NCI-H2171 (cell line): ENCODE measurements around the gene BRD7.
A peak's percentile ranks its signal among the peaks of the same experiment; 100 is the strongest.
"Not testable (repeated sequence)": the region's sequence is repeated elsewhere in the genome, so short reads cannot be mapped to it uniquely, and the experiment has no call there.

Source experiments
- DNase-seq: peaks from one replicate; lab custom pipeline; 2025; lab: John Stamatoyannopoulos, UW

Gene BRD7

GRCh38 chr16:50354629-50355456 lies 13.9 kb downstream of the BRD7 start:
- no peak for DNase-seq

- no peak for DNase-seq
Observed at GRCh38 chr16:50354082-50354481, 14.7 kb downstream of the BRD7 start.

- no peak for DNase-seq
Observed at GRCh38 chr16:50351952-50352351, 16.8 kb downstream of the BRD7 start.

GRCh38 chr16:50351116-50351515 lies 17.7 kb downstream of the BRD7 start:
- no peak for DNase-seq

GRCh38 chr16:50345210-50345609 lies 23.6 kb downstream of the BRD7 start:
- not testable (repeated sequence) for DNase-seq

GRCh38 chr16:50343566-50343965 lies 25.2 kb downstream of the BRD7 start:
- not testable (repeated sequence) for DNase-seq

GRCh38 chr16:50340578-50340977 lies 28.2 kb downstream of the BRD7 start:
- no peak for DNase-seq

GRCh38 chr16:50338371-50339231 lies 30.2 kb downstream of the BRD7 start:
- no peak for DNase-seq

- DNase-seq, result no peak
Observed at GRCh38 chr16:50336884-50337283, 31.9 kb downstream of the BRD7 start.

- no peak for DNase-seq
Observed at GRCh38 chr16:50335196-50335958, 33.4 kb downstream of the BRD7 start.

GRCh38 chr16:50334106-50334975 lies 34.4 kb downstream of the BRD7 start:
- peak; percentile 57 for DNase-seq

- no peak for DNase-seq
Observed at GRCh38 chr16:50332599-50332998, 36.2 kb downstream of the BRD7 start.

- DNase-seq, result no peak
Observed at GRCh38 chr16:50331570-50331969, 37.2 kb downstream of the BRD7 start.

GRCh38 chr16:50329446-50330189 lies 39.2 kb downstream of the BRD7 start:
- DNase-seq, result no peak

GRCh38 chr16:50326835-50327465 lies 41.8 kb downstream of the BRD7 start:
- no peak for DNase-seq

GRCh38 chr16:50326264-50326663 lies 42.5 kb downstream of the BRD7 start:
- DNase-seq, result no peak

- DNase-seq, result no peak
Observed at GRCh38 chr16:50324345-50324744, 44.4 kb downstream of the BRD7 start.

GRCh38 chr16:50323335-50324011 lies 45.3 kb downstream of the BRD7 start:
- peak; percentile 24 for DNase-seq

GRCh38 chr16:50322333-50322732 lies 46.5 kb downstream of the BRD7 start:
- DNase-seq, result no peak

- DNase-seq, result no peak
Observed at GRCh38 chr16:50320310-50320709, 48.5 kb downstream of the BRD7 start.
